ENCODE results near the gene NAV2. TPM values are rescaled to one million over a fixed set of nuclear protein-coding genes. Genes with fewer than 3 reads are reported as not detected.
A peak's percentile ranks its signal among the peaks of the same experiment; 100 is the strongest.

Gene NAV2
- total RNA-seq, 1 donor from 2014 or later, result not detected

GRCh38 chr11:19939415-19939929 is 226.8 kb downstream of the NAV2 start:
- Mint-ChIP-seq H3K27me3 (peaks cover 6% of the 10 kb centered on the region), H3K4me1 (no peaks in the 10 kb centered on the region), H3K9me3 (no peaks in the 10 kb centered on the region), H3K4me3 (no peak overlapping the region), H3K36me3 (ENCODE audit: low read depth) (no peaks in the 10 kb centered on the region), H3K27ac (no peak overlapping the region)
- intact Hi-C loops (cut with micrococcal nuclease), result loop anchor here (5.0 kb wide), 1 partner anchor 173 kb away; no protein-coding TSS in a partner anchor
- no peak for DNase-seq

DNA sequence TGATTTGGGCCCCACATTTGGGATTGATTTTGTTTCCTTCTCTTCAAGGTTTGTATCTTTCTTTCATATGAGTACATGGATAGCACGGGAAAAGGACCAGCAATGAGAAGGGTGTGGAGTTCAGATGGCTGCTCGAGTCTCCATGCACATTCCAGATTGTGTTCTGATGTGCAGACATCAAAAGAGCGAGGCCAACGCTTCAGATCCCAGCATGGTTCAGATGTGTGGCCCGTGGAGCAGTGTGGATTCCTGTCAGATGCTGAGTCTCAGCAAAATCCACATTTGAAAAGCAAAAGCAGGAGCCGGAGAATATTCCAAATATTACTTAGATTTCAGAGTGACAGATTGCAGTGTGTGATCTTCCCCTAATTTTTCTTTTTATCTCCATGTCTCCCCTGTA is 228.2 kb downstream of the NAV2 start:
- Mint-ChIP-seq H3K27me3 (peaks cover 6% of the 10 kb centered on the region), H3K27ac (no peak overlapping the region), H3K4me1 (no peaks in the 10 kb centered on the region), H3K36me3 (ENCODE audit: low read depth) (no peaks in the 10 kb centered on the region), H3K4me3 (no peak overlapping the region), H3K9me3 (no peaks in the 10 kb centered on the region)
- intact Hi-C loops (cut with micrococcal nuclease), result no loop called here
- no peak for DNase-seq

DNA sequence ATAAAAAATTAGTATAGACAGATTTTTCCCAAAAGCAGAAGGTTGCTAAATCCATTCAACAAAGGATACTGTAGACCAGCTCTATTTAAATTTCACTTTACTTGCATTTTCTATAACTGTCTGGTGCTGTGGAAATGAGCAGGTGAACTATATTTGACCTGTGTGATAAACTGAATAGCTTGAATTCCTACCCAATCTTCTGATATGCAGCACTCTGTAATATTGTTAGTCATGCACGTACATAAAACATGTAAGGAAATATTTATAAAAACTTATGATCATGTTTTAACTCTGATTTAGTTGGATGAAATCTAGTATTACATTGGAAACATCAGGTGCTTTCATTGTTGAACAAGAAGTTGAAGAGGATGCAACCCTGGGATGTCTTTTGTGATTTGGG is 234.0 kb downstream of the NAV2 start:
- H3K27me3 Mint-ChIP-seq, result peaks cover 9% of the 10 kb centered on the region
- no peak for DNase-seq
- H3K4me1 Mint-ChIP-seq, result peaks cover 2% of the 10 kb centered on the region
- no peaks in the 10 kb centered on the region for H3K36me3 Mint-ChIP-seq (ENCODE audit: low read depth)
- H3K9me3 Mint-ChIP-seq, result no peaks in the 10 kb centered on the region
- H3K27ac Mint-ChIP-seq, result no peak overlapping the region
- intact Hi-C loops (cut with micrococcal nuclease), result no loop called here
- no peak overlapping the region for H3K4me3 Mint-ChIP-seq

- no peaks in the 10 kb centered on the region for H3K36me3 Mint-ChIP-seq (ENCODE audit: low read depth)
- no peaks in the 10 kb centered on the region for H3K9me3 Mint-ChIP-seq
- H3K4me3 Mint-ChIP-seq, result no peak overlapping the region
- H3K4me1 Mint-ChIP-seq, result peaks cover 6% of the 10 kb centered on the region
- no peak overlapping the region for H3K27ac Mint-ChIP-seq
- H3K27me3 Mint-ChIP-seq, result peaks cover 12% of the 10 kb centered on the region
- intact Hi-C loops (cut with micrococcal nuclease), result no loop called here
- no peak for DNase-seq
These were observed 235.0 kb downstream of the NAV2 start for GRCh38 chr11:19947537-19948114.

- no peak for DNase-seq
- Mint-ChIP-seq H3K36me3 (ENCODE audit: low read depth) (no peaks in the 10 kb centered on the region), H3K27me3 (peaks cover 21% of the 10 kb centered on the region), H3K9me3 (no peaks in the 10 kb centered on the region), H3K4me3 (no peak overlapping the region), H3K27ac (no peak overlapping the region), H3K4me1 (peaks cover 6% of the 10 kb centered on the region)
- intact Hi-C loops (cut with micrococcal nuclease), result loop anchor here (5.0 to 10.0 kb wide), 2 partner anchors 183 to 405 kb away; no protein-coding TSS in a partner anchor
These were observed 237.0 kb downstream of the NAV2 start for GRCh38 chr11:19949606-19950005.

- peaks cover 22% of the 10 kb centered on the region for H3K27me3 Mint-ChIP-seq
- DNase-seq, result peak; percentile 71
- no peaks in the 10 kb centered on the region for H3K9me3 Mint-ChIP-seq
- no peaks in the 10 kb centered on the region for H3K36me3 Mint-ChIP-seq (ENCODE audit: low read depth)
- peaks cover 6% of the 10 kb centered on the region for H3K4me1 Mint-ChIP-seq
- H3K27ac Mint-ChIP-seq, result no peak overlapping the region
- peak overlapping the region; percentile 59 for H3K4me3 Mint-ChIP-seq
- intact Hi-C loops (cut with micrococcal nuclease), result loop anchor here (1.0 to 10.0 kb wide), 3 partner anchors 160 to 403 kb away; no protein-coding TSS in a partner anchor
These were observed 239.0 kb downstream of the NAV2 start for GRCh38 chr11:19951558-19952115.

DNA sequence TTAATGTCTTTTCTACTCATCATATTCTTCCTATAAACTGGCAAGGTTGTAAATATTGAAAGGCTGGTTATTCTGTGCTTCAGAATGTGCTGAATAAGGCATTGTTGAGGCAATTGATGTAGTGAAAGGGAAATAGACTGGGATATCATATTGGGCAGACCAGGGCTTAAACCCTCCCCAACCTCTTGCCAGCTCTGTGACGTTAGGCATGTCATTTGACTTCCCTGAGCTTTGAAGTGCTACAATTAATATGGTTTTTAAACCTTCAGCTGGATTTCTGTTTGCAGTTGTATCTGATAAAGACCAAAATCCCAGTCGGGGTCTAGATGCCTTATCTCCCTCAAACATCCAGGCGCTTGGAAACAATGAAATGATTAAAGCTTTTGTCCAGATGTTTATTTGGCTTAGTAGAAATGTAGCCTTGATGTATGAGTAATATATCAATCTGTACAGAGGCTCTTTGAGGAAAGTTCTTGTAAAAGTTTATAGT is 239.5 kb downstream of the NAV2 start:
- Mint-ChIP-seq H3K36me3 (ENCODE audit: low read depth) (no peaks in the 10 kb centered on the region), H3K27me3 (peaks cover 22% of the 10 kb centered on the region), H3K4me1 (peaks cover 6% of the 10 kb centered on the region), H3K9me3 (no peaks in the 10 kb centered on the region), H3K4me3 (peak overlapping the region; percentile 59), H3K27ac (no peak overlapping the region)
- no peak for DNase-seq
- intact Hi-C loops (cut with micrococcal nuclease), result loop anchor here (5.0 to 10.0 kb wide), 2 partner anchors 180 to 403 kb away; no protein-coding TSS in a partner anchor

GRCh38 chr11:19952911-19953310 is 240.3 kb downstream of the NAV2 start:
- no peak overlapping the region for H3K4me3 Mint-ChIP-seq
- no peaks in the 10 kb centered on the region for H3K9me3 Mint-ChIP-seq
- H3K27me3 Mint-ChIP-seq, result peaks cover 22% of the 10 kb centered on the region
- peaks cover 6% of the 10 kb centered on the region for H3K4me1 Mint-ChIP-seq
- intact Hi-C loops (cut with micrococcal nuclease), result loop anchor here (5.0 to 10.0 kb wide), 2 partner anchors 179 to 402 kb away; no protein-coding TSS in a partner anchor
- DNase-seq, result no peak
- no peaks in the 10 kb centered on the region for H3K36me3 Mint-ChIP-seq (ENCODE audit: low read depth)
- H3K27ac Mint-ChIP-seq, result no peak overlapping the region

GRCh38 chr11:19953336-19953735 is 240.7 kb downstream of the NAV2 start:
- intact Hi-C loops (cut with micrococcal nuclease), result loop anchor here (5.0 to 10.0 kb wide), 2 partner anchors 179 to 401 kb away; no protein-coding TSS in a partner anchor
- H3K4me3 Mint-ChIP-seq, result no peak overlapping the region
- peaks cover 22% of the 10 kb centered on the region for H3K27me3 Mint-ChIP-seq

GRCh38 chr11:19953909-19954308 is 241.3 kb downstream of the NAV2 start:
- no peaks in the 10 kb centered on the region for H3K9me3 Mint-ChIP-seq
- no peak overlapping the region for H3K4me3 Mint-ChIP-seq
- peaks cover 6% of the 10 kb centered on the region for H3K4me1 Mint-ChIP-seq
- no peak overlapping the region for H3K27ac Mint-ChIP-seq
- DNase-seq, result no peak
- no peaks in the 10 kb centered on the region for H3K36me3 Mint-ChIP-seq (ENCODE audit: low read depth)
- H3K27me3 Mint-ChIP-seq, result peaks cover 22% of the 10 kb centered on the region
- intact Hi-C loops (cut with micrococcal nuclease), result loop anchor here (5.0 to 10.0 kb wide), 2 partner anchors 178 to 401 kb away; no protein-coding TSS in a partner anchor

More at GRCh38 chr11:19953336-19953735, 240.7 kb downstream of the NAV2 start:
- H3K27ac Mint-ChIP-seq, result no peak overlapping the region
- peaks cover 6% of the 10 kb centered on the region for H3K4me1 Mint-ChIP-seq
- no peak for DNase-seq
- no peaks in the 10 kb centered on the region for H3K36me3 Mint-ChIP-seq (ENCODE audit: low read depth)
- H3K9me3 Mint-ChIP-seq, result no peaks in the 10 kb centered on the region

GRCh38 chr11:19954899-19955298 is 242.3 kb downstream of the NAV2 start:
- Mint-ChIP-seq H3K27me3 (peaks cover 22% of the 10 kb centered on the region), H3K9me3 (no peaks in the 10 kb centered on the region), H3K4me3 (no peak overlapping the region), H3K4me1 (peaks cover 6% of the 10 kb centered on the region), H3K36me3 (ENCODE audit: low read depth) (no peaks in the 10 kb centered on the region), H3K27ac (no peak overlapping the region)
- DNase-seq, result no peak
- intact Hi-C loops (cut with micrococcal nuclease), result loop anchor here (5.0 to 10.0 kb wide), 2 partner anchors 177 to 400 kb away; no protein-coding TSS in a partner anchor

DNA sequence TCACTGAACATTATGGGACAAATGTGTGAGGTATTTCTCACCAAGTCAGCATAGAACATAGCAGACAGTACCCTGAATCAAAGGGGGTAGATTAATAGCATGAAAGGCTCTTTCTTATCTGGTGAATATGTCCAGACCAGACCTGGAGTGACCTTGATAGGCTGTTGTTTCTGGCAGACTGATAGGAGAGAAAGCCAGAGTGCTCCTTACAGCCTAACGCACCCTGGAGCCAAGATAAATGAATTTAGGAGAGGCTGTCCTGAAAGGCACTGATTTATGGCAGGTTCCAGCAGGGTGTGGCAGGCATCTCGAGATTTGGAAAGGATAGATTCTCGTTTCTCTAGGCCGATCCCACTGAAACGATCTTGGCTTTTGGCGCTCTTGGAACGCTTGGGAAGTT is 243.0 kb downstream of the NAV2 start:
- peaks cover 22% of the 10 kb centered on the region for H3K27me3 Mint-ChIP-seq
- H3K4me3 Mint-ChIP-seq, result no peak overlapping the region
- no peak overlapping the region for H3K27ac Mint-ChIP-seq
- no peak for DNase-seq
- H3K36me3 Mint-ChIP-seq (ENCODE audit: low read depth), result no peaks in the 10 kb centered on the region
- H3K4me1 Mint-ChIP-seq, result peaks cover 6% of the 10 kb centered on the region
- no peaks in the 10 kb centered on the region for H3K9me3 Mint-ChIP-seq
- intact Hi-C loops (cut with micrococcal nuclease), result loop anchor here (10.0 kb wide), 1 partner anchor 399 kb away; no protein-coding TSS in a partner anchor

- intact Hi-C loops (cut with micrococcal nuclease), result loop anchor here (10.0 kb wide), 1 partner anchor 399 kb away; no protein-coding TSS in a partner anchor
These were observed 243.6 kb downstream of the NAV2 start for GRCh38 chr11:19956228-19956627.

More at GRCh38 chr11:19956228-19956627, 243.6 kb downstream of the NAV2 start:
- Mint-ChIP-seq H3K4me3 (no peak overlapping the region), H3K36me3 (ENCODE audit: low read depth) (no peaks in the 10 kb centered on the region), H3K27me3 (peaks cover 19% of the 10 kb centered on the region), H3K9me3 (no peaks in the 10 kb centered on the region), H3K27ac (no peak overlapping the region), H3K4me1 (peaks cover 6% of the 10 kb centered on the region)
- no peak for DNase-seq

Measured in activated CD4-positive, alpha-beta T cell treated with anti-CD3 and anti-CD28 coated beads, Interleukin-2, amount 10 ng/mL, durations not matched to agents 24 days and 14 days (primary cell).